Raji (cell line): ENCODE measurements around the gene RNF38.

Source experiments
- POLR2A ChIP-seq: IDR thresholded peaks from 2 replicates; pipeline ENCODE4 v1.6.1; 2011; ENCODE audit warnings: low read depth, low read length, control low read depth; ENCODE audit not compliant: insufficient read depth

RNF38 gene

DNA sequence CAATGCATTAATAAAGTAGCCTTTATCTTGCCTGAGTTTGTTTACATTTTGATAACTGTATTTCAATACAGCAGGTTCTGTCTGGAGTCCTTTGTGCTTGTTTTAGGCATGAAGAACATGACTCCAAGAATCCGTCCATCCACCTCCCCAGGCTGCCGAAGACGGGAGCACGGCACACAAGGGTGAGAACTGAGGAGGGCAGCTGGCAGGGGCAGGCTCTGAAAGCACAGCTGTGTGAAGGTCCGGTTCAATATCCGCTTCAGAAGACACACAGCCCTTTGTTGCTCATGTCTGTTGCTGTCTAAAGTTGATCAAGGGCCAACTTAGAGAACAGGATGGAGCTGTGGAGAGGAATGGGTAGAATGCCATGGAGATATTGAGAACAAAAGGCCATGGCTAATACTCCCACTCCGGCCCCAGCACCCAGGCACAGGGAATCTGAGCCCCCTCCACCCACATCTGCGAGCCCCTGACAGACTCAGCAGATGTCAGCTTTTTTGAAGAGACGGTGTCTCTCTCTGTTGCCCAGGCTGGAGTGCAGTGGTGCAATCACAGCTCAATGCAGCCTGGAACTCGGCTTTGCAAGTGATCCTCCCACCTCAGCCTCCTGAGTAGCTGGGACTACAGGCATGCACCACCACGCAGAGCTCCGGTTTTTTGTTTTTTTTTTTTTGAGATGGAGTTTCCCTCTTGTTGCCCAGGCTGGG lies 83.3 kb downstream of the RNF38 start:
- no peak for TF ChIP-seq POLR2A

DNA sequence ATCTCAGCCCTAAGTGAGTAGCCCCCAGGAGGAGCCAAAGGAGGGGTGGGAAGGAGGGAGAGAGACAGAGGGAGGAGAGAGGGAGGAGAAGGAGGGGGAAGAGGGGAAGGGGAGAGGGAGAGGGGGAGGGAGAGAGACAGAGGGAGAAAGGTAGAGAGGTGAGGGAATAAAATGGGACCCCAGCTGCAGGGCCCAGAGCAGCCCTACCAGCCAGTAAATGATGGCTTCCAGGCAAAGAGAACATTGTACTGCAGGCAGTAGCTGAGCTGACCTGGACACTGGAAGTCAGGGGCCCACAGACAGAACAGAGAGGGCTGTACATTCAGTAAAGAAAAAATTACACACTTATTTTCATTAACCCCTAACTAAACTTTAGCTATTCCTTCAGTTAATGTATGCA lies 84.0 kb downstream of the RNF38 start:
- TF ChIP-seq POLR2A, result no peak

DNA sequence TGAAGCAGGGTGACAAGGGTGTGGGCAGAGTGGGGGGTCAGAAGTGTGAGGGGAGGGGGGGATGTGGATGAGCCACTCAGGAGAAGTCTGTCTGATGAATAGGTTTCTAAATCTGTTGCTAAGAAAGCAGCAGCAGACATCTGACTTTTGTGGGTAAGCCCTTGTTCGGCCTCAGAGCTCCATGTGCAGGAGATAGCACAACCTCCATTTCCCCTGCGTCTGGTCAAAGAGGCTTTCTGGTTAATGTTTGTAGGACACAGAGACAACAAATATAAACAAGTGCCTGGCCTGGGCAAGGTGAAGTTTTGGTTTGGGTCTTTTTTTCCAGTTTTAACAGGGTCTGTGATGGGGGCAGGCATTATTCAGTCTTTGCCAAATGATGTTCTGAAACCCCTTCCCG lies 84.8 kb downstream of the RNF38 start:
- no peak for TF ChIP-seq POLR2A

DNA sequence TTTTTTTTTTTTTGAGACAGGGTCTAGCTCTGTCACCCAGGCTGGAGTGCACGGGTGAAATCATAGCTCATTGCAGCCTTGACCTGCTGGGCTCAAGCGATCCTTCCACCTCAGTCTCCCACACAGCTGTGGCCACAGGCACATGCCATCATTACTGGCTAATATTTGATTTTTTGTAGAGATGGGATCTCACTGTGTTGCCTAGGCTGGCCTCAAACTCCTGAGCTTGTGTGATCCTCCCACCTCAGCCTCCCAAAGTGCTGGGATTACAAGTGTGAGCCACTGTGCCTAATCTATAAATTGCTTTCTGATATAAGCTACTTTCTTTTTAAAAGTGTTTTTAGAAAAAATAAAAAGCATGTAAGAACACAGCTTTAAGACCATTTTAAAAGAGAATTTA lies 85.3 kb downstream of the RNF38 start:
- TF ChIP-seq POLR2A, result no peak

DNA sequence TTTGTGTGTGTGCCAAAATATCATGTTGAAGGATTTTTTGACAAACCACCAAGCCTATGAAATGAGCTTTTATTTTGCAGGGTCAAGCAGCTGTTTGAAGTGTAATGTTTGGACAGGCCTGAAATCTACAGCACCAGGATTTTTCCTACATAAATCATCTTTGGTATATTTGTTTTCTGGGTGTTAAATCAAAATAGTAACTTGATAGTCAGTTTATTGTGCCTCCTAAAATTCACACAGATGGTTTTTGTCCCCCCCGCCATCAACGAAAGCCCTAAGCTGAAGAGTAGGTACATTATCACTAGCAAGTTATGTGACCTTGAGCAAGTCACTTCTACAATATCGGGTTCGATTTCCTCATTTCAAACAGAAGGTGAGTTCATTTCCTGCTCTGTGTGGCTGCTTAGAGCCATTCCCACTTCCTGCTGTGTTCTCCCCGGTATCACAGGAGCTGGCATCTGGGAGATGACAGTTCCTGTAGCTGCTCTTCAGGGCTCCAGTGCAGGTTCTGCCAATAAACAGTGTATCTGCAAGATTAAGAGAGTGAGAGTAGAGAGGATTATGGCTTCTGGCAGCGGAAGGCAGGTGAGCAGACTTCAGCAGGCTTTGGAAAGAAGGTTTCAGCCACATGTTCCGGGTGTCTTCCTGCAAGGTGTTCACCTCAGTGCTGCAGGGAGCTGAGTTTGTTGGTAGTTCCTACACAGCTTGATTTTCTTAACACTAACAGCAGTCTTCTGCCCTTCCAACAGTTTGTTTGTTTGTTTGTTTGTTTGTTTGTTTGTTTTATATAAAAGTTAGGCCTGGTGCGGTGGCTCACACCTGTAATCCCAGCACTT lies 93.4 kb downstream of the RNF38 start:
- TF ChIP-seq POLR2A, result no peak

DNA sequence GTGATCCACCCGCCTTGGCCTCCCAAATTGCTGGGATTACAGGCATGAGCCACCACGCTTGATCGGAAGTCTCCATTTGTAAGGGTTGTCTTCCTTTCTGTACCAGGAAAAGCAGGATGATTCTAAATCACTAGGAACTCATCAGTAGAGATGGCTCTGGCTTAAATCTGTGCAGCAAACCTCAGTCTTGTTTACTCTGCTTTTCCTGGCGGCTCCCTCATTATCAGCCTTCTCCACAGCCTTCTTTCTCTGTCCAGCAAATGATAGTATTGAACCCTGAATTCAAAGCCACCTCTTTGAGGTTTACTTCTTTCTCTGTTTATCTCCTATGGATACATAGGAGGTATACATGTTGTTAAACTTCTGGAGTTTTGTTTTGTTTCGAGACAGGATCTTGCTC lies 98.8 kb downstream of the RNF38 start:
- TF ChIP-seq POLR2A, result no peak

DNA sequence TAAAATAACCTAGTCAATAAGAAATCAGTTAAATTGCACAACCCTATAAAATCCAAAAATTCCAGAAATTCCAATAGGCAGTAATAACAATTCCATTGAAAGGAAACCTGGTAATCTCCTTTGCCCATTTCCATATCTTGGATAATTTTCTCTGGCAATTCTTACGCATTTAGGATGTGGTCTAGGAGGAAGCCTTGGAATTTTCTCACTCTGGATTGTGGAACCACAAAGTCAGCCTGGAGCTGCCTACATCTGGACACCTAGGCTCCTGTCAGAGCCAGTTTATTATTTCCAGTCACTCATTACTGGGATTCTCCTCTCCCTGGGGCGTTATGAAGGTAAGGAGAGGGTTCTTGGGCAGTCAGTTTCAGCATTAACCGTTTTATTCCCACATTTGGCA lies 101.5 kb downstream of the RNF38 start:
- TF ChIP-seq POLR2A, result no peak

DNA sequence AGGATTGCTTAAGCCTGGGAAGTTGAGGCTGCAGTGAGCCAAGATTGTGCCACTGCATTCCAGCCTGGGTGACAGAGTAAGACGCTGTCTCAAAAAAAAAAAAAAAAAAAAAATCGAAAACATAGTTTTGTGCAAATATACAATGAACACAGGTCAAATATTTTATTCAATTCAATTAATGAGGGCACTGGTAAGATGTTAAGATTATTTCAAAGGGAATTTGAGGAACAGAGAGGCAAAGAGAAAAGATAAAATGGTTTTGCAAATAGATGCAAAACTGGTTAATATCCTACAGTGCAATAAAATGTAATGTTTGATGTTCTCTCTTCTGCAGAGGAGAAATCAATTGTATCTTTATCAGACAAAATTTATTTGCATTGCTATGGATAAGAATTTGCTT lies 102.3 kb downstream of the RNF38 start:
- TF ChIP-seq POLR2A, result no peak

DNA sequence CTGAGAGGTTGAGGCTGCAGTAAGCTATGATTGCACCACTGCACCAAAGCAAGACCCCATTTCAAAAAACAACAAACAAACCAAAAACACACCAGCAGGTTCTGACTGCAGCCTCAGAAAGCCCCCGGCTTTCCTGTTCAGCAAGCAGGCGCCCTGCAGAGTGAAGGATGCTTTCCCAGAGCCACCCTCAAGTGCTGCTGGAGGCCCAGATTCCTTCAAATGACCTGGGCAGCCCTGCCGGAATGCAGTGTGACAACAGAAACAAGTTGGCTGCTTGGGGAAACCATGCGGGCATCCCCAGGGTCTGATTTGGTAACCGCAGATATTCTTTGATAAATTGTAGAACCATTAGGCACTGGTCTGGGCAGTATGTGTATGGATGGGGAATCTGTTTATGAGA lies 106.2 kb downstream of the RNF38 start:
- TF ChIP-seq POLR2A, result no peak

DNA sequence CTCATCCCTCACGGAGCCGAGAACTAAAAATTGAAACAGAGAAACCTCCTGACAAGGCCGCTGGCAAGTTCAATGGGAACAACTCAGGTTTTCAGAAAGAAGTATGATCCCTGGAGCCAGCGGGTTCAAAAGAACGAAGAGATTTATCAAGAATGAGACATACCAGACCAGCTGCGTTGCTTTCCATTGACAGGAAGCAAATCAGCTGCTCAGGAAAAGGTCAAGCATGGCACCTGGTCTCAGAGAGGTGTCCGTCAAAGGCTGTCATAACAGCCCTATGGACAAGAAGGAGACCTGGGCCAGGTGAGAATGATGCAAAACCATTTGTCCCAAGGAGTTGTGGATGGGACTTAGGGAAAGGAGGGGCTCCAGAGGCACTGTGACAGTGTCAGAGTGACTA lies 106.9 kb downstream of the RNF38 start:
- no peak for TF ChIP-seq POLR2A

DNA sequence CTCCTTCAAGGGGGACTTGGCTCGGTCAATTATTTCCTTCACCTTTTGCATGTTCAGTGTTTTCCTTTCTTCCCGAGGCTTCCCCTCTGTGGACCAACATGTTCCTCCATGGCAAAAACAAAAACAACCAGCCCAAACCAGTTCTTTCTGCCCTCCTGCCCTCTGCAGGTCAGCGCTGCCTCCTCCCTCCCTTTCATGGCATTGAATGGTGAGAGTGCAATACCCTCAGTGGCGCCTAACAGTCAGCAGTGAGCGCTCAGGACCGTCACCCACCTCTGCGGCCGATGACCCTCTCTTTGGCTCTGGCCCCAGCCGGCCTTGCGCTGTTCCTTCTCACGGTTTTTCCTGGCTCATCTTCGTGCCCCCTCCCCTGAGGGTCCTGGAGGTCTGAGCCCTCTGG lies 107.4 kb downstream of the RNF38 start:
- no peak for TF ChIP-seq POLR2A

DNA sequence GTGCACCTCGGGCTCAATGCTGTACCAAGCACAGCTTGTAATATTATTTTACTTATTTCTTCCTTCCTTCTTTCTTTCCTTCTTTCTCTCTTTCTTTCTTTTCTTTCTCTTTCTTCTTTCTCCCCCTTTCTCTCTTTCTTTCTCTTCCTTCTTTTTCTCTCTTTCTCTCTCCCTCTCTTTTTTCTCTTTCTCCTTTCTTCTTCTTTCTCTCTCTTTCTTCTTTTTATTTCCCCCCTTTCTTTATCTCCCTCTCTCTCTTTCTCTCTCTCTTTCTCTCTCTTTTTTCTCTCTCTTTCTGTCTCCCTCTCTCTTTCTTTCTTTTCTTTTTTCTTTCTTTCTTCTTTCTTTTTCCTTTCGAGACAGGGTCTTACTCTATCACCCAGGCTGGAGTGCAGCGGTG lies 109.1 kb downstream of the RNF38 start:
- no peak for TF ChIP-seq POLR2A

DNA sequence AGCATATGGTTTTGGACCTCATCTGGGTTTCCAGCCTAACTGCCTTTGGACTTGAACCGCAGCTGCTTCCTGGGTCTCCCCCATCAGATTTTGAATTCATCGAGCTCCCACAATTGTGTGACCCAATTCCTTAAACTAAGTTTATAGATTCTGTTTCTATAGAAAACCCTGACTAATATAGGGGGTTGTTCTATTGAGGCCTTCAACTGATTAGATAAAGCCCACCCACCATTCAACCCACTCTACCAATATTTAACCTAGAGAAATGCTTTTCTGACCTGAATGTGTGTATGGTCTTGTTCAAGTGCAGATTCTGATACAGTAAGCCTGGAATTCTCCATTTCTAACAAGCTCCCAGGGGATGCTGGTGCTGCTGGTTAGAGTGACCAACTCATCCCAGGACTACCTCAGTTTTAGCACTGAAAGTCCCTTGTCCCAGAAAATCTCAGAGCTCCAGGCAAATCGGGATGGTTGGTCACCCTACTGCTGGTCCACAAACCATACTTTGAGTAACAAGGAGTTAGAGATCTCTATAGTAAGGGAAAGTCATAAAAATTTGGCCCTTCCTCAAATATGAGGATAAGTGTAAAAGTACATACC lies 110.1 kb downstream of the RNF38 start:
- no peak for TF ChIP-seq POLR2A

DNA sequence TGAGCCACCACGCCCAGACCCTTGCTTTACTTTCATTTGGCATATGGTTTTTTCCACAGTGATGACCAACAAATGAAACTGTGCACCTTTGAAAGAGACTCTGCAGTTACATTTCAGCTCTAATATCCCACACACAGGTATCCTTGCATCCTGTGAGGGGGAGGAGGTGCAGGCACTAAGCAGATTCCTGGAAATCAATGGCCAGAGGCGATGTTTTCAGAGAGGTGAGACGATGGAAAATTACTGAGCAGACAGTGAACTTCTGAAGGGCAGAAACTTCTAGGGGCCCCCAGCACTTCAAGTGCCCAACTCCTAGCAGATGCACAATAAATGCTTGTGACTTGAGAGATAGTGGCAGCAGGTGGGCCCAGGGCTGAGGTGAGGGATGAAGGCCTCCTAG lies 112.0 kb downstream of the RNF38 start:
- TF ChIP-seq POLR2A, result no peak
